ENCODE data around the gene SPATA31D4. TPM values are rescaled to one million over a fixed set of nuclear protein-coding genes. Genes with fewer than 3 reads are reported as not detected.
"Not testable (repeated sequence)": the region's sequence is repeated elsewhere in the genome, so short reads cannot be mapped to it uniquely, and the experiment has no call there.

Gene SPATA31D4
- total RNA-seq (2014; rRNA removed), result not detected in 2 replicates
- not detected for polyA plus RNA-seq (2012)

- not testable (repeated sequence) for DNase-seq (ENCODE audit: low read depth)
Observed at GRCh38 chr9:81928305-81928704, at the start of gene SPATA31D4. Gene SPATA31D4 (plus strand): TSS chr9:81928428. CDS start chr9:81928514, 86 bp downstream.

GRCh38 chr9:81878530-81878929, 49.7 kb upstream of the SPATA31D4 start:
- DNase-seq (ENCODE audit: low read depth), result no peak

GRCh38 chr9:81879501-81879916, 48.7 kb upstream of the SPATA31D4 start:
- no peak for DNase-seq (ENCODE audit: low read depth)

GRCh38 chr9:81885602-81886001, 42.6 kb upstream of the SPATA31D4 start:
- no peak for DNase-seq (ENCODE audit: low read depth)

GRCh38 chr9:81886665-81887064, 41.6 kb upstream of the SPATA31D4 start:
- DNase-seq (ENCODE audit: low read depth), result no peak

GRCh38 chr9:81890104-81890503, 38.1 kb upstream of the SPATA31D4 start:
- no peak for DNase-seq (ENCODE audit: low read depth)

GRCh38 chr9:81892440-81892839, 35.8 kb upstream of the SPATA31D4 start:
- no peak for DNase-seq (ENCODE audit: low read depth)

GRCh38 chr9:81893929-81894328, 34.3 kb upstream of the SPATA31D4 start:
- DNase-seq (ENCODE audit: low read depth), result no peak

- DNase-seq (ENCODE audit: low read depth), result no peak
Observed at GRCh38 chr9:81894891-81895290, 33.3 kb upstream of the SPATA31D4 start.

GRCh38 chr9:81896070-81896469, 32.2 kb upstream of the SPATA31D4 start:
- DNase-seq (ENCODE audit: low read depth), result no peak

GRCh38 chr9:81898851-81899250, 29.4 kb upstream of the SPATA31D4 start:
- DNase-seq (ENCODE audit: low read depth), result no peak

- DNase-seq (ENCODE audit: low read depth), result no peak
Observed at GRCh38 chr9:81902196-81902595, 26.0 kb upstream of the SPATA31D4 start.

- peak; percentile 22 for DNase-seq (ENCODE audit: low read depth)
Observed at GRCh38 chr9:81902626-81903025, 25.6 kb upstream of the SPATA31D4 start.

GRCh38 chr9:81906671-81907070, 21.6 kb upstream of the SPATA31D4 start:
- peak; percentile 13 for DNase-seq (ENCODE audit: low read depth)

GRCh38 chr9:81912135-81912534, 16.1 kb upstream of the SPATA31D4 start:
- DNase-seq (ENCODE audit: low read depth), result no peak

GRCh38 chr9:81915801-81916505, 12.3 kb upstream of the SPATA31D4 start:
- DNase-seq (ENCODE audit: low read depth), result no peak

- not testable (repeated sequence) for DNase-seq (ENCODE audit: low read depth)
Observed at GRCh38 chr9:81918507-81918906, 9.7 kb upstream of the SPATA31D4 start.

- DNase-seq (ENCODE audit: low read depth), result not testable (repeated sequence)
Observed at GRCh38 chr9:81930147-81930546, 1.9 kb downstream of the SPATA31D4 start.

GRCh38 chr9:81933547-81933946, 5.3 kb downstream of the SPATA31D4 start:
- not testable (repeated sequence) for DNase-seq (ENCODE audit: low read depth)

GRCh38 chr9:81943393-81943792, 15.2 kb downstream of the SPATA31D4 start, which contains the start of gene SPATA31D3:
Gene SPATA31D3 (plus strand): TSS chr9:81943500. CDS start chr9:81943586, 86 bp downstream.
- not testable (repeated sequence) for DNase-seq (ENCODE audit: low read depth)

GRCh38 chr9:81948650-81949049, 20.4 kb downstream of the SPATA31D4 start:
- not testable (repeated sequence) for DNase-seq (ENCODE audit: low read depth)

- no peak for DNase-seq (ENCODE audit: low read depth)
Observed at GRCh38 chr9:81953096-81953495, 24.9 kb downstream of the SPATA31D4 start.

GRCh38 chr9:81955625-81956024, 27.4 kb downstream of the SPATA31D4 start:
- no peak for DNase-seq (ENCODE audit: low read depth)

Measured in LHCN-M2 (cell line).